ENCODE data around the gene METTL6. TPM values are rescaled to one million over a fixed set of nuclear protein-coding genes. Genes with fewer than 3 reads are reported as not detected.
A peak's percentile ranks its signal among the peaks of the same experiment; 100 is the strongest.
"Not testable (repeated sequence)": the region's sequence is repeated elsewhere in the genome, so short reads cannot be mapped to it uniquely, and the experiment has no call there.

The METTL6 gene
- total RNA-seq, 6 donors from 2014 or later = 10.5 to 20.7 (median 13.9) TPM

- H3K4me3 ChIP-seq = peak overlapping the region; percentile 54 to 86 (median 71)
- ATAC-seq (ENCODE audit: low FRiP score in 2 of 2) = peak in 1 of 2 donors; percentile 33
- TF ChIP-seq EP300 (IDR thresholded peaks at IDR 0.05) (no peak), POLR2AphosphoS5 (IDR thresholded peaks at IDR 0.05) (no peak), POLR2A (IDR thresholded peaks at IDR 0.05) (no peak)
- TF ChIP-seq, protein P1, sequence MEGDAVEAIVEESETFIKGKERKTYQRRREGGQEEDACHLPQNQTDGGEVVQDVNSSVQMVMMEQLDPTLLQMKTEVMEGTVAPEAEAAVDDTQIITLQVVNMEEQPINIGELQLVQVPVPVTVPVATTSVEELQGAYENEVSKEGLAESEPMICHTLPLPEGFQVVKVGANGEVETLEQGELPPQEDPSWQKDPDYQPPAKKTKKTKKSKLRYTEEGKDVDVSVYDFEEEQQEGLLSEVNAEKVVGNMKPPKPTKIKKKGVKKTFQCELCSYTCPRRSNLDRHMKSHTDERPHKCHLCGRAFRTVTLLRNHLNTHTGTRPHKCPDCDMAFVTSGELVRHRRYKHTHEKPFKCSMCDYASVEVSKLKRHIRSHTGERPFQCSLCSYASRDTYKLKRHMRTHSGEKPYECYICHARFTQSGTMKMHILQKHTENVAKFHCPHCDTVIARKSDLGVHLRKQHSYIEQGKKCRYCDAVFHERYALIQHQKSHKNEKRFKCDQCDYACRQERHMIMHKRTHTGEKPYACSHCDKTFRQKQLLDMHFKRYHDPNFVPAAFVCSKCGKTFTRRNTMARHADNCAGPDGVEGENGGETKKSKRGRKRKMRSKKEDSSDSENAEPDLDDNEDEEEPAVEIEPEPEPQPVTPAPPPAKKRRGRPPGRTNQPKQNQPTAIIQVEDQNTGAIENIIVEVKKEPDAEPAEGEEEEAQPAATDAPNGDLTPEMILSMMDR (IDR thresholded peaks at IDR 0.05) = no peak
- no peaks in the 10 kb centered on the region for H3K9me3 ChIP-seq
- H3K4me1 ChIP-seq = peaks cover 18 to 52% (median 26%) of the 10 kb centered on the region in 4 donors
- H3K27ac ChIP-seq = peak overlapping the region; percentile 75 to 92 (median 89)
- DNase-seq = no peak
- H3K27me3 ChIP-seq = no peaks in the 10 kb centered on the region
- H3K36me3 ChIP-seq = peaks cover 0 to 45% (median 14%) of the 10 kb centered on the region in 4 donors
- 0 to 3% methylated on average over 11 of the region's 11 CpGs for WGBS, 2 donors
These were observed 637 bp upstream of the METTL6 start for GRCh38 chr3:15427981-15428380.

GRCh38 chr3:15426579-15427118, 695 bp downstream of the METTL6 start:
- Histone ChIP-seq H3K4me3 (peak overlapping the region; percentile 54 to 86 (median 71)), H3K27ac (peak overlapping the region; percentile 75 to 92 (median 89)), H3K9me3 (no peaks in the 10 kb centered on the region), H3K27me3 (no peaks in the 10 kb centered on the region), H3K4me1 (peaks cover 18 to 52% (median 26%) of the 10 kb centered on the region in 4 donors), H3K36me3 (peaks cover 0 to 45% (median 17%) of the 10 kb centered on the region in 4 donors)
- DNase-seq (no peak), ATAC-seq (ENCODE audit: low FRiP score in 2 of 2) (no peak)
- TF ChIP-seq, protein P1 (IDR thresholded peaks at IDR 0.05) = no peak
- no peak for TF ChIP-seq POLR2AphosphoS5 (IDR thresholded peaks at IDR 0.05)
- 45 to 49% methylated on average over 16 of the region's 16 CpGs for WGBS, 2 donors

GRCh38 chr3:15420871-15421270, 6.5 kb downstream of the METTL6 start:
- H3K27me3 ChIP-seq = no peaks in the 10 kb centered on the region
- TF ChIP-seq, protein P1 (IDR thresholded peaks at IDR 0.05) = no peak
- TF ChIP-seq POLR2AphosphoS5 (IDR thresholded peaks at IDR 0.05) = no peak
- no peaks in the 10 kb centered on the region for H3K9me3 ChIP-seq
- peaks cover 0 to 12% (median 2%) of the 10 kb centered on the region in 4 donors for H3K4me1 ChIP-seq
- WGBS, 2 donors = 85 to 92% methylated on average over 4 of the region's 4 CpGs
- H3K27ac ChIP-seq = no peak overlapping the region
- DNase-seq (no peak), ATAC-seq (ENCODE audit: low FRiP score in 2 of 2) (no peak)
- H3K36me3 ChIP-seq = peaks cover 0 to 67% (median 25%) of the 10 kb centered on the region in 4 donors
- H3K4me3 ChIP-seq = no peak overlapping the region

DNA sequence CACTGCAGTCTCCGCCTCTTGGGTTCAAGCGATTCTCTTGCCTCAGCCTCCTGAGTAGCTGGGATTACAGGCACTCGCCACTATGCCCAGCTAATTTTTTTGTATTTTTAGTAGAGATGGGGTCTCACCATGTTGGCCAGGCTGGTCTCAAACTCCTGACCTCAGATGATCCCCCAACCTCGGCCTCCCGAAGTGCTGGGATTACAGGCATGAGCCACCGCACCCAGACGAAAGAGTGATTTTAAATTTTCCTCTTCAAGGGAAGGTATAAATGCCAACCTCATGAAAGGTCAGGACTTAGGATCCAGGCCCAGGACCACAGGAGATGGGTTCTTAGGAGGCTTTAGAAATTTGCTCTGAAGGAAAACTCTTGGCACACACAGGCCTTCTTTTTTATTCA, 16.4 kb downstream of the METTL6 start:
- WGBS, 2 donors = 90 to 94% methylated on average over 7 of the region's 7 CpGs
- ATAC-seq (ENCODE audit: low FRiP score in 2 of 2); H3K4me3 ChIP-seq; H3K9me3 ChIP-seq; H3K4me1 ChIP-seq; H3K27me3 ChIP-seq; H3K27ac ChIP-seq; DNase-seq: not testable (repeated sequence)
- H3K36me3 ChIP-seq = peaks cover 4 to 55% (median 35%) of the 10 kb centered on the region in 4 donors

GRCh38 chr3:15409774-15410173, 17.6 kb downstream of the METTL6 start:
- TF ChIP-seq EP300 (IDR thresholded peaks at IDR 0.05) (no peak), POLR2A (IDR thresholded peaks at IDR 0.05) (no peak), POLR2AphosphoS5 (IDR thresholded peaks at IDR 0.05) (no peak)
- TF ChIP-seq, protein P1 (IDR thresholded peaks at IDR 0.05) = no peak
- peaks cover 2 to 43% (median 29%) of the 10 kb centered on the region in 4 donors for H3K36me3 ChIP-seq
- H3K4me1 ChIP-seq = peaks cover 0 to 9% (median 3%) of the 10 kb centered on the region in 4 donors
- H3K27me3 ChIP-seq = no peaks in the 10 kb centered on the region
- no peak overlapping the region for H3K4me3 ChIP-seq
- peak overlapping the region in 1 of 4 donors; percentile 48 for H3K27ac ChIP-seq
- no peak for DNase-seq
- no peaks in the 10 kb centered on the region for H3K9me3 ChIP-seq
- ATAC-seq (ENCODE audit: low FRiP score in 2 of 2) = no peak
- 87 to 88% methylated on average over 2 of the region's 2 CpGs for WGBS, 2 donors
